GM11168 (cell line): ENCODE results near the gene CUL1.

Experiments
- in situ Hi-C: fragments of 300-500 bp; cut with MboI; formaldehyde crosslinking; loops from one replicate; pipeline ENCODE4 v1.12.0; 2022; ENCODE audit warnings: low sequenced_read_pairs; ENCODE audit not compliant: unreplicated experiment

CUL1 gene

DNA sequence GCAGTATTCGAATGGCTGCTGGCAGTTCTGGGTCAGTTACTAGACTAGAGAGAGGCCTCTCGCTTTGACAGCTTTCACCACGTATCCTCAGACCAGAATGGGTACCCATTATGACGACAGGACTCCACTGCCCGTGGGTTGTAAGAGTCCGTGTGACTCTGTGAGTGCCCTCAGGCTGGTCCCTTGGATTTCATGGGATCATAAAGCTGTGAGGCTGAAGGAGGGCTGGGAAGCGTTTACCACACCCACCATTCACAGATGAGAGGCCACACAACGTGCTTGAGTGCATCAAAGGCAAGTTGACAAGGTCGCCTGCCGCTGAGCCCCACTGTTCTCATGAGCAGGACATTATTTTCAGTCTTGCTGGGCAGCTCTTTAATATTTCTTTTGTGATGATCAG is 98.1 kb downstream of the CUL1 start:
- in situ Hi-C loops = no loop called here

DNA sequence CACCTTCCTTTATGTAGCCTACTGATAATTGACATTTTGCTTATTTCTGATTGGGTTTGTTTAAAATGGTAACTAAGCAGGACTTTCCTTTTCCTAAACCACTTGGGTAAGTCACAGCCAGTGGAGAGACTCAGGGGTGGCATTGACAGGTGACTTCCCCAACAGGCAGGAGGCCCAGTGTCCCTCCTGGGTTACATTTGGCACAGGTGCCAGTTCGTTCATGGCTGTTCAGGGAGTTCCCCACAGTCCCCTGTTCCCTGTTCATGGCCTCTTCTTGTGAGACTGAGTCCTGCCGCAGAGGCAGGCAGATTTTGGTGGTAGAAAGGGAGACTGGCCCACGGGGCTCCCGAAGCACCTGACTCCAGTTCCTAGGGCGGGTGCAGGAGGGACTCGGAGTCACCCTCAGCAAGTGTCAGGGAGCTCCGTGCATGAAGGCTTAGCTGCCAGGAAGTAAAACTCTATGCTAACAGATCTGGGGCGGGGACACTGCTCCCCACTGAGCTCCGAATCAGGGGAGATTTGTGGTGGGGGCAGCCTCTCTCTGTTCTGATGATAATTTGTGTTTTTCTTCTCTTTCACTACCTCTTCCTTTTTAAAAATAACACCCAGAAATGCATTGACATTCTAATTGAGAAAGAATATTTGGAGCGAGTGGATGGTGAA is 101.3 kb downstream of the CUL1 start:
- in situ Hi-C loops = no loop called here

DNA sequence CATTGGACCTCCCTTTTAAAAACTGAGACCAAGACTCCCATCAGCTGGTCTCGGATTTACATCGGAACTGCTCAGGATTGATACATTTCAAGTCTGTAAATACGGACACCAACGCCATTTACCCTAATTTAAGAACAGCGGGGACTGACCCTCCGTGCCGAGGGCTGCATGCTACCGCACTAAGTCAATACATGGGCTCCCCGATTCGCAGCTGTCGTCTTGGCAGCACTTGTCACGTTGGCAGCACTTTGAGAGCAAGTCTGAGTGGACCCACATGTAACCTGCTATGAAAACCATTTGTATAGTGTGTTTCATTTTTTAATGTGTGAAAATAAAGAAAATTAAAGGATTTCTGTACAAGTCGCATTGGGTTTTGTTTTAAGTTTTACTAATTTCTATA is 102.0 kb downstream of the CUL1 start:
- in situ Hi-C loops = no loop called here

DNA sequence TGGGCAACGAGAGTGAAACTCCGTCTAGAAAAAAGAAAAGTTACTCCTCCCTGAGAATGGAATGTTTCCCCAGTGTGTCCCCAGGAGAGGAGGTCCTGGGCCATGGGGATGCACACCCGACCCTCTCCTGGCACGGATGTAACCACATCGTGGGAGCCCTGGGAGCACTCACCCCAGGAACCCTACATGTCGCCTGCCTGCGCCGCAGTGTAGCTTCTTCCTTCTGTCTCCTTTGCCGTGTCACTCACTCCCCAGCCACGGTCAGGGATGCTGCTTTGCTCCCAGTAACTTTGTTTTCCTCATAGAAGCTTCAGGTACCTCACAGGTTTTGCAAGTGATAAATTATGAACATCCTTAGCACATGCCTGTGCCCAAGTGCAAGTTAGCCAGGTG is 103.4 kb downstream of the CUL1 start:
- in situ Hi-C loops = no loop called here

DNA sequence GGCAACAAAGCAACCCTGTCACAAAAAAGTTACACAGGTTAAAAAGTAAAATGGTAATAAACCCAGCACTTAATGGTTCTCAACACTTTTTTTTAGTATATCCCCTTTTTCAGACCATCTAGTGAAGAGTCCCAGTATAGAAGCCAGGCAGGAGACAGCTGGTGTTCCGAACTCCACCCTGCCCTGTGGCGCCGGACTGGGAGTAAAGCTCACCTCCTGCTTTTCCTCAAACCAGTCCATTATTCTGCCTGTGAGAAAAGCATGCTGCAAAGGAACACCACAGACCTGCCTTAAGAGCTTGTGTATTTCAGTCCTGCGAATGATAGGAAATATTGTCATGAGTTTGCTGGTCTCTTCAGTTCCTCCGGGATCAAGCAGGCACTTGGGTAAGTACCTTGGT is 104.4 kb downstream of the CUL1 start:
- in situ Hi-C loops = no loop called here

DNA sequence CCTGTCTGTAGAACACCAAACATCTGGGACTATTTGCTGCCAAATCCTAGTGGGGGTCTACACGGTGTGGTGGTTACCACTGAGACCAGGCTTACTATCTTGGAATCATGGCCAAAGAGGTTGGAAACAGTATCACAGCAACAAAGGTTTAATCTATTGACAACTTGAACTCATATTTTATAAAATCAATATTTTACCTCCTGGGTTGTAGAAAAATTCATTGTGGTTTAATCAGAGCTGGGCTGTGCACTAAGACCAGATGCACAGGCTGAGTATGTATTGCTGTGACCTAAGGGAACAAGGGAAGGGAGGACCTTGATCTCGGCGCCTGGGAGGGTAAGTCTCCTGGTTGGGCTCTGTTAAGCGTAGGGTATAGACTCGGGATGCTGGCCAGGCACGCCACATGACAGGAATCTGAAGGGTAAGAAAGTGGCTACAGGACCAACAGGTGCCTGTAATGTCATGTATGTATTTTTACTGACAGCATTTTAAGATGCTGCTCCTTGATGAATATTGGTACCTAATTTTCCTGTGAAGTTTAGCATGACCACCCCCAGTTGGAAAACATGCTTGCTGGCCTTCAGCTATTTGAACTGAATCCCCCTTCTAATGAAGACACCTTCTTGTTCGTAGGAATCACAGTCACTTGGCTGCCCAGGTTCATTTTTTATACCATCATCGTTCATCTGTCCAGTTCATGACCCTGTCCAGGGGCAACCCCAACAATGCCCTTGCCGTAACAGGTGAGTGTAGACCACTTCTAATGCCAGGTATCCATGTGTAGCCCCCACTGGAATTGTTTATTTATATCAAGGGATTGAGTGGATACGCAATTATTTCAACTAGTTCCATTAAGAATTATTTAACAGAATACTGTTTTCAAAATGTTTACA is 105.9 kb downstream of the CUL1 start:
- in situ Hi-C loops = no loop called here

DNA sequence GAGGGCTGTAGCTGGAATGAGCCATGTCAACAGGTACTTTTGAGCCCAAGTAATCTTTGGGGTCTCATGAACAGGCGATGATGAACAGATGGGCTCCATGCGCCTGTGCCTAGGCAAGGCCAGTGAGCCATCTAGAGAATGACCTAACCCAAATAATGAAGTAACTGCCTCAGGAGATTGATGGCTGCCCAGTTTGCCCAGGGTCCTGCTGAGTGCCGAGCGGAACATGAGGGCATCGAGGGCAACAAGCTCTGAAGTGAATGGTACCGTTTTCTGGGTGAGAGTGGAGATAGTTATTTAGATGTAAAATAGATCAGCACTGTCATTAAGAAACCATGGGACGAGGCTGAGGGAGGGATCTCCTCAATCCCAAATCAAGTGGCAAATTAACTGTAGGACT is 107.5 kb downstream of the CUL1 start:
- in situ Hi-C loops = no loop called here

DNA sequence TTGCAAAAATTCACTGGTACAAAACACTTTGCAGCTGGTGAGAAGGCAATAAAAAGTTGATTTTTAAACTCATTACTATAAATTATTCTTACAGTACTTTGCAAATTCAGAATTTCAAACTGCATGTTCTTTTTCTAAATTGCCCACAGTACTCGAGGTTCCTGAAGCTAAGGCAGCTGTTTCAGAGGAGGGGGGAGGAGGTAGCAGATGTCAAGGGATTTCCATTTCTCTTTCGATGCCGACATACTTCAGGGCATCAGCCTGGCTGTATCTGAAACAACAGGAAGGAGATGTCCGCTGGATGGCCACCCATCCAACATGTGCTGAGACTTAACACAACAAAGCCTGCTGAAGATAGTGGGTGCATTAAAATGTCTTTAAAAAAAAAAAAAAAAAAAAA is 108.7 kb downstream of the CUL1 start:
- in situ Hi-C loops = no loop called here

DNA sequence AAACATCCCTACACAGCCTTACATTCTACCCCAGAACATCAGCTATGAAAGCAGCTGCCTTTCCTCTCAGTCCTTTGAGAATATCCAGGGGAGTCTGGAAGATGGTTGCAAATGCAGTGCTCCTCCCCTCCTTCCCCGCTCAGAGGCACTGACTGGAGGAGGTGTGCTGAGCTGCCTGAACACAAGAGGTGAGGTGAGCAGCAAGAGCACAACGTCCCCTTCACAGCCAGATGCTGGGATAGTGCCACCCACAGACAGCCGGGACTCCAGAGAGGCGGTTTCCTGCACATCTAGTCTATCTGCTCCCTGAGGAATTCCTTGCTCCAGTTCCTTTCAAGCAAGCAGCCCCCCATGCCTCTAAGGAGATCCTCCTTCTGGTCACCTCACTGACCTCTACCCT is 111.2 kb downstream of the CUL1 start:
- in situ Hi-C loops = no loop called here

DNA sequence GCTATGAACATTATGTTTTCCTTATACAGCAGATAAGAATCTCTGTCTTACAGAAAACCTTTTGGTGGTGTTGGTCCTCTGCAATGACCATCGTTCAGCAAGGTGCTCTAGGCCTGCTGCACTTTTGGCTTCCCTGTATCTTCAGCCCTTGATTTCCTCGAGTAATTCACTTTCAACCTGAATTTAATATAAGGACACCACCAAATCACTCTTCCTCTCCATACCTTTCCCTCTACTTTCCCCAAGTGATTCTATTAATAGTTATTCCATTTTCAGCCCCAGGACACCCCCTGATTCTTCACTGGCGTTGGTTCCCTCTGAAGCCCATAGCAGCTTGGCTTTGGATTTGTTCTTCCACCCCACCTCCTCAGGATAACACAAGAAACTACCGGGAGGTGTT is 113.2 kb downstream of the CUL1 start:
- in situ Hi-C loops = no loop called here

DNA sequence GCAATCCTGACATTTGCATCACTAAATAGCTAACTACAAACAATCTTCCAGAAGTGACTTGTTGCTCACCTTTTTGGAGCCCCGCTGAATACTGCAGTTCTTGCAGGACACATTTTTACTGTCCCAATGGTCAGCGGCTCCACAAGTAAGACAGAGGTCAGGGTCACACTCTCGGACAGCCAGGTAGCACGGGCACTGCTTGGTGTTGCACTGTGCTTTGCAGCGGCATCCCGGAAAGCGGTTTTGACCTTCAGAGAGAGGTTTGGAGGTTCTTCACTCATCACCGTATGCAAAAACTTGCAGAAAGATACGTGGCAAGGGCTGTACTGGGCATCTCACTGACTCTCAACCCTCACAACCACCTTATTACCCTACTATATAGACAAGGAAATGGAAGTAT is 115.2 kb downstream of the CUL1 start:
- in situ Hi-C loops = no loop called here

DNA sequence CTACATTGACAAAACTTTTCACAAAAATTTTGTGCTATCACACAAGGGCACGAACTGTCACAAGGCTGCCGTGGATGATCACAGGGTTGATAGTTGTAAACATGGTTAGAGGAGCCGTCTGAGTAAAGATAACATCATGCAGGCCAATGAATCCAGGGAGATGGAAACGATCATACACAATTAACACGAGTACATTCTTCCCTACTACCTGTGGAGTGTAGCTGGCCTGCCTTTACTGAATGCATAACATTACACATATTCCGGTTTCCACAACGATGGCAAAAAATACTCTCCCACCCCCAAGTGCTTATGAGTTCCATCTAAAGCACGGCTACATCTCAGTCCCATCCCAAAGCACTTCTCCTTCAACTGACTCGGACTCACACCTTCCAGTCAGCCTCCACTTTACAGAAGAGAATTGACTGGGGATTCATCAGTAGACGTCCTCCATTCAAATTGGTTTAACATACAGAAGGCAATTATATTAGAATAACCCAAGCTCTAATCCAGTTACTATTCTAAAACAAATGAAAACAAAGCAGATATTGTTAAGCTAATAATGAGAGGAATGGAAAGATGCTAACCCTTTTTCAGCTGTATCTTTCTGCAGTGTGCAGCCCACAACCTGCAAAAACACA is 116.3 kb downstream of the CUL1 start:
- in situ Hi-C loops = no loop called here

DNA sequence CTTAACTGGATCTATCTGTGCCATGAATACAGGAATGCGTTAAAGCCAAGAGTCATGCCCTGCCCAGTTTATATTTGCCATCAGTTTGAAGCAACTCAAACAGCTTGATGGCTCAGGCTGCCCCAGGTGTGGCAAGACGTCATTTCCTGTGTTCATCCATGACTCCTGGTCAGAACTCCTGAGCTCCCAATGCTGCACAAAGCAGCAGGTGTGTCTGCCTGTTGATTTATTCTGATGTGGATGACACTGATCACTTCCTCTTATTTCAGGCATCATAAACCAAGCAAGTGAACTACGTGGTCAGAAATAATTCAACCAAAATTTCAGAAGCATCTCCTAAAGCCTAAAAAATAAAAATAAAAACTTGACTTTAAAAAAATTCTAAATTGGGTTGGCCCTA is 116.9 kb downstream of the CUL1 start:
- in situ Hi-C loops = no loop called here

DNA sequence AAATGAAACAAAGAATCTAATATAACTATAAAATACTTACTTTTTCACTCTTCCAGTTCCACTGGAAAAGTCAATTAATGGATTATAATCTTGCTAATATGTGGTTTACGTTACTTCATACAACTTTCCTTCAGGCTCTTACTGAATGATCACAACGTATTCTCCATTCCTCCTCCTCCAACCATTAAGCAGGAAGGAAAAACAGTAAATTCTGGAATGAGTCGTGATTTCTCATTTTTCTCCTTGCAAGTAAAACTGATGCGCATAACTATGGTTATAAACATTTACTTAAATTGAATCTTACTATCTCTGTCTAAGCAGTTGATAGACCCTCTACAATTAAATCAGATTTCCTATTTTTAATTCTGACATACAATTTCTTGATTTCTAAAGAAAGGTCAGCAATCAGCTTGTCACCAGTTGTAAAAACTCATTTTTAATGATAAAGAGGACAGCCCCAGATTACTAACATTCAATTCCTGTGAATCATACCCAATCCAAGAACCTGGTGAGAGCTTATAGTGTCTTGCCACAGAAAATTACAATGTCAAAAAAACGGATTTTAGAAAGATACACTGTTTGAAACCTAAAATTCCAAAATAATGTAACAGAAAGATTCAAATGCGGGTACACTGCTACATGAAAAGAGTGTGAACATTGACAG is 121.1 kb downstream of the CUL1 start:
- in situ Hi-C loops = no loop called here

DNA sequence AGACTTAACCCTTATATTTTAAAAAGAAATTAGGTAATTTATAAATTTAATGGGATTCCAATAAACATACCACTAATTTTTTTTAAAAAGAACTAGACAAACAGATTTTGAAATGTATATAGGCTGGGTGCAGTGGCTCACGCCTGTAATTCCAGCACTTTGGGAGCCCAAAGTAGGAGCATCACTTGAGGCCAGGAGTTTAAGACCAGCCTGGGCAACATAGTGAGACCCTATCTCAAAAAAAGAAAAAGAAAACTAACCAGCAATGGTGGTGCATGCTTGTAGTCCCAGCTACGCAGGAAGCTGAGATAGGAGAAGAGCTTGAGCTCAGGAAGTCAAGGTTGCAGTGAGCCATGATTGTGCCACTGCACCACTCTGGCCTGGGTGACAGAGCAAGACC is 122.7 kb downstream of the CUL1 start:
- in situ Hi-C loops = no loop called here

DNA sequence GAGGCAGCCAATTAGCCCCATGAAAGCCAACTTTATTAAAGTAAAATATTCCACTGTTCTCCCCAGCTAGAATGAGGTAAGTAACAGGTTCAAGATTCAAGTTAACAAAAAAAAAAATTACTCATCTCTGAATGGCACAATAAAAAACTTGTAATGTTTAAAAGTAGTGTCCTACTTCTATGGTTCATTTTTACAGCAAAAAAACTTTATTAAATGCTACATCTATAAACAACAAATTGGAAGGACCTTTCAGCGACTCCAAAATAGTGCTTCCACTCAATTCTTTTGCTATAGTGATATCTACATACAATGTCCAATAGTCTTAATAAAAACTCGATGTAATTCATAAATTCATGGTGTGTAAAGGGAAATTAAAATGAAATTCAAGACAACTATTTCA is 126.2 kb downstream of the CUL1 start:
- in situ Hi-C loops = no loop called here

DNA sequence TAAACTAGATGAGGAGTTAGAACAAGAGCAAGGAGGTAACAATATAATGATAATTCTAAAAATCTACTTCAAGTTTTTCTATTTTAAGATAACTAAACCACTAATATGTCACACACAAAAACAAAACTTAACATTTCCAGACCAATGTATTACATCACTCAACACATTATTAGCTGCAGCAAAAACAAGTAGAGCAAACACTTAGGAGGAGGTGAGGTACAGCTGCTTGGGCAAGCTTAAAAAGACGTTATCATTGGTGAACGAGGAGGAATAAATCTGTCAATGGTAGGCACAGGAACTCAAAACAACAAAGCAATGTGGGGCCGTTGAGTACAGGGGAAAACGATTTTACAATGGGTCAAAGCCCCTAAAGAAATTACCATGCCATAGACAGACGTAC is 126.6 kb downstream of the CUL1 start:
- in situ Hi-C loops = no loop called here

DNA sequence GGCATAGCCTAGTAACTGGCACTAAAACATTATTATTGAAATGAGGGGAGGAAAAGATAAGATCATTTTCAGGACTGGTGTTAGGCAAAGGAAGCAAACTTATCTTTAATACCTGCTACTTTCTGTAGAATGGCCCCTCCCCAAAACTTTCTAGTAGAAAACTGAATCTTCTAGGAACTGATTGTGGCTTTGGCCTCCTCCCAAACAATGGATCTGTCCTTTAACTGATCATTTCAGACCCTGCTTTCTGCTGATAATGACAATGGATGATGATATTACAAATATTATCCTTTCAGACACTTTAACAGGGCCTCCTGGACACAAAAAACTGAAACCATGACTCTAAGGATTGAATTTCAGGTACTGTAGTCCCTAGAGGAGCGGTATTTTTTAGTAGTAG is 130.3 kb downstream of the CUL1 start:
- in situ Hi-C loops = no loop called here

DNA sequence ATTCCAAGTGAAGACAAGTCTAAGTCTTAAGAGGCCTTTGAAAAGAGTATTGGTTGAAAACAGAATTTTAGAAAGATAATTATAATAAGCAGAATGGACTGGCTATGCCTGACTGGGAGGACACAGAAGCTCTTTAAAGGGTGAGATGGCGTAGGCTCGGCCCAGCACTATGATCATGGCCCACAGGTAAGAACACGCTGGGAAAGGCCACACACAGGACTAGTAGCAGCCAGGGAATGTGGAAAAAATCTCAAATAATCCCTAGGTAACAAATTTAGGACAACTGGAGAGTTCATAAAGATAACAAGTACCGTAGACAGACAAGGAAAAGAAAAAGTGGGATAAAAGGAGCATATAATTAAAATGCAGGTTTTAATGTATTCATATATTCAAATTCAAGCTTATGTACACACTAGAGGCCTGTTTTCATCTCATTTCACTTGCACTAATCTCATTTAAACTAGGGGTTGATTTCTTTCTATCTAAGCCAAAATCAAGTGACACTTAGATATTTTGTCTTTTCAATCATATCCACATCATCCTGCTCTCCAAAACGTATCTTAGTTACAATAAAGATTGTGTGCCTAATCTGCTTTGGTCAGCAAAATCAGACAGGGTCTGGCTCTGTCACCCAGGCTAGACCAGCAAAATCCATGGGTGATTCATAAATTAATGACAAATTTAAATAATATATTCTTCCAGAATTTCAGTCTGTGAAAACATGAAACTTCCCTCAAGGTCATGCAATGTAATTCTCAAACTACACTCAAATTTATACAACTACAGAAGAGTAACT is 132.4 kb downstream of the CUL1 start:
- in situ Hi-C loops = no loop called here

DNA sequence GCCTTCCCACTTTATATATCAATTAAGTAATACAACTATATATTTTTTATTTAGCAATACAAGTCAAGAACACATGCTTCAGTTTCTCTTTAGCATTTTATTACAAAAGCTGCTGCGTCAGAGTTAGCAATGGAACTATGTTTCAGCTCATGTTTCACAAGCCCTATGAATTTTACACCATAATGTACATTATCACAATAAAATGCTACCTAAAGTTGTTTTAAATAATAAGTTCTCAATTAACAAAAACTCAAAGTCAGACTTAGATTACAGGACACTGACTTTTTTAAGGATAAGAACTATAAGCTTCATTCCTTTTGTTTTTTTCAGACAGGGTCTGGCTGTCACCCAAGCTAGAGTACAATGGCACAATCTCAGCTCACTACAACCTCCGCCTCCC is 133.1 kb downstream of the CUL1 start:
- in situ Hi-C loops = no loop called here
